ENCODE results near the gene CCNL2.
"Not testable (repeated sequence)": the region's sequence is repeated elsewhere in the genome, so short reads cannot be mapped to it uniquely, and the experiment has no call there.

The CCNL2 gene

DNA sequence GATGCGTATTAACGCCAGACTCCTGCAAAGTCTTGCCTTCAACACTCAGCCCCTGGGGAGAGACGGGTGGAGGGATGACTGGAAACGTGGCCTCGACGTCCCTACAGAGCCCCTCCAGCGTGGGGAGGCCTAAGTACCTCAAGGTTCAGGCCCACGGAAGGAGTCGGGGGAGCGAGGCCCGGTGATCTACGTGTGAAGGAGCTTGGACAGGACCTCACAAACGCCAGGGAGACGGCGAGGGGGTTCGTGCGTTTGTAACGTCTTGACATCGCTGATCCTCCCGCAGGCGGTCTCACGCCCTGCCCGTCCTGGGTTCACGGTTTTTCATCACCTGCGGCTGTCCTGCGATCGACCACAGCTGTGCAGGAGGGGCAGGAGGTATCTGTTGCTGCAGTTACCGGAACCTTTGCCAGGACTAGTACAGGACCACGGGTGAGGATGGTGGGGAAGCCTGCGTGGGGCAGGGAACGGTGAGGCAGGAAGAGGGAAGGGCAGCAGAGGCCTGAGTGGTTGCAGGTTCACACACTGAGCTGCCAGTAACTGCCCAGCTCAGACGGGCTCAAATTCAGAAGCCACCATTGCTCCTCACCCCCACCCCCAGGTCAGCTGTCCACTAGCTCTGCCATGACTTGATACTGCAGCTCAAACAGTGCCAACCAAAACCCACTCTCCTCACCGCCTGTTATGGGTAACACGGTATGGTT, 889 bp upstream of the CCNL2 start:
- no peak for DNase-seq (ENCODE audit: low read depth)

DNA sequence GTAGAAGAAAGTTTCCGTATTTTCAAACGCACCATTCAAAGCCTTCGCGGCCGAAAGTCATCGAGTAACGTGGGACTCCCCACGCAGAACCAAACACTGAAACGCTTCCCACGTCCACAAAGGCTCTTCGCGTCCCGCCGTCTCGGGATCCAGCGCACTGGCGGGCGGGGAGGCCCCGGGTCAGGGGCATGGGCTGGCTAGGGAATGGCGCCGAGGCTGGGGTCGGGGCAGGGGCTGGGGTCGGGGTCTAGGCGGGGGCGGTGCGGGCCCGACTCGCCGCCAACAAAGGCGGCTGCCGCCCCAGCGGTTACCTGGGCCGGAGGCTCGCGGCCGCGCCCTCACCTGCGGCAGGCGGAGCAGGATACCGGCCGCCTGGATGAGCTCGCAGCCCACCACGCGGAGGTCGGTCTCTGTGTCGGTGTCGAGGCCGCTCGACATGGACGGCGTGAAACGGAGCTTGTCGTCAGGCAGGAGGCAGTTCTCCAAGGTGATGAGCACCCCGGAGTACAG, 403 bp downstream of the CCNL2 start:
- DNase-seq (ENCODE audit: low read depth): no peak

DNA sequence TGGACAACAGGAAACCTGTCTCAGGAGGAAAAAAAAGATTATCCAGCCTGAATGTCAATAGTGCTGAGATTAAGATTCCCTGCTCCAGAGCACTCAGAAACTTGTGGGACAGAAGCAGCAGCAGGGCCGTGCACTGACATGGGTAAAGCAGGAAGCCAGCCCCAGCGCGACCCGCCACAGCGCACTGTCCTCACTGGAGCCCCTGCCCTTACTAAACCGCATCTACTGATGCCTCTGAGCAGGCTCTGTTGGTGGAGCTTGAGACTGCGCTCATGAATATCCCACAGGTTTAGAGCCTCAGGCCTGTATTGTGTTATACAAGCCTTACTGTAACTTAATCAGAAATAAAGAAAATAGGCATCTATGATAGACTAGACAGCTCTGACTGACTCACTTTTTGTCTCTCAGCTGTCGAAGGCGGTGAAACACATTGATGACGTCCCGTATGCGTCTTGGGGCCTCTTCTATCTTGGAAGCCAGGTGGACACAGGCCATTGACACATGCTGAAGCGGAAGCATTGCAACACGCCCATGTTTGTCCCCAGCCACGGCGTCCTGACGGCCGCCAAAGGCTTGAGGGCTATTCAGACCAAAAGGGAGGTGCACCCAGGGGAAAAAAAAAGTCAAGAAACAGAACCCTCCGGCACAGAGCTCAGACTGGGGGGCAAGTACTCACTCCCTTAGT, 1.2 kb downstream of the CCNL2 start:
- no peak for DNase-seq (ENCODE audit: low read depth)

DNA sequence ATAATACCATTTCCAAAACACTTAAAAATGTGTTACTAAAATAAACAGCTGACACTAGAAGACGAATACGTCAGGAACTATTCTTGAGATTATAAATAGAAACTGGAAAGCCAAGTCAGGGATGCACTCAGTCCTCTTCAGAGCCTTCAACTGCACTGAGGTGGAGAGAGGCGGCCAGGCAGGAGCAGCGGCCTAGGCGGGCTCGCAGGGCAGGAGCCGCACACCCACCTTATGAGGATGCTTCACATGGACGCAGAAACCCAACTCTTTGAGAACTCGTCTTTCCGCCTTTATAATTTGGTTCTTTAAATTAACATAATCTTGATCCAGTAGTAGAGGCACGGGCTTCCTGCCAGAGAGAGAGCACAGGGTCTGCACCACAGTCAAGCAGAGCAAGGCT, 4.0 kb downstream of the CCNL2 start:
- DNase-seq (ENCODE audit: low read depth): no peak

DNA sequence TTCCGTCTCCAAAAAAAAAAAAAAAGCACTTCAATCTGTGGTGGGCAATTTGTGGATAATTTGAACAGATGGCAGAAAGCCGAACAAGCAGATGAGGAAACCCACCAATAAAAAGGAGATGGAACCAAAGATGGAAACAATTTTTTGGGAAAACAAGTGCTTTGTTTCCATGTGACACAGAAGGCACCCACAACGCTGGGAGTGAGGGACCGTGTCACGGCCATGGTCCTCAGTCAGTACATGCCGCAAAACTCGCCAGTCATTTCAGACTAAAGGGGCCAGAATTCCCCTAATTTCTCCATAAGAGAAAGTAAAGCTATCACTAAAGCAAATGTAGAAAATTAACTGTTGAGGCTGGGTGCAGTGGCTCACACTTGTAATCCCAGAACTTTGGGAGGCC, 5.0 kb downstream of the CCNL2 start:
- no peak for DNase-seq (ENCODE audit: low read depth)

DNA sequence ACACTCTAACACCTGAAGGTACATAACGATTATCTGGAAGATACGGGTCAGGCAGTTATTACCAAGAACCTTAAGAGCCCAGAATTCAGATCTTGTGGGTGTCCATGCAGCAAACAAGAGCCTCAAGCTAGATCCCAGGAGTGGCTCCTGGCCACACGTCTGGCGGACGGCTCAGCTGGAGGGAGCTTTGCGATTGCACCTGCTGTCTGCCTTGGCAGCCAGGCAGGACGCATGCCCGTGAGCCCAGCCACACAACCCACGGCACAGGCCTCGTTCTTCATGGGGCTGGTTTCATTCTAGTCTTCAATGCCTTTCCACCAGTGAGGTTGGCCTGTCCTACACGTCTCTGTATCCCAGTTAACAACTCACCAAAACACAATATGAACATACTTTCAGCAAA, 5.7 kb downstream of the CCNL2 start:
- no peak for DNase-seq (ENCODE audit: low read depth)

DNA sequence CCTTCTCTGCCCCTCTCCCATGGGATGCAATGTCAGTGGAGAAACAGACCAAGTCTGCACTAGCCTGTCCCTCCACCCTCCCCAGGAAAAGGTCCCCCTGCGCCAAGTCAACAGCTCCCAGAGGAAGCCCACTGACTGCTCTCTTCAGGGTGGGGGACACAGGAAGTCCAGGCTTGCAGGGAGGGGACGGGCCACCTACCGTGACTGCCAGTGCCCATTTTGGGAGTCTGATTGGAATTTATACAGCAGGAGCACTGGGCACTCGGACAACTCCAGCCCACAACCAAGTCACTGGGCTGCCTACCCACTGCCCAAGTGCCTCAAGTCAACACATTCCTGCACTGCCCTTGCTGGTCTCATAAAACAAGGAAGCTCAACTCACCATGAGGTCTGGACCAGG, 6.1 kb downstream of the CCNL2 start:
- no peak for DNase-seq (ENCODE audit: low read depth)

DNA sequence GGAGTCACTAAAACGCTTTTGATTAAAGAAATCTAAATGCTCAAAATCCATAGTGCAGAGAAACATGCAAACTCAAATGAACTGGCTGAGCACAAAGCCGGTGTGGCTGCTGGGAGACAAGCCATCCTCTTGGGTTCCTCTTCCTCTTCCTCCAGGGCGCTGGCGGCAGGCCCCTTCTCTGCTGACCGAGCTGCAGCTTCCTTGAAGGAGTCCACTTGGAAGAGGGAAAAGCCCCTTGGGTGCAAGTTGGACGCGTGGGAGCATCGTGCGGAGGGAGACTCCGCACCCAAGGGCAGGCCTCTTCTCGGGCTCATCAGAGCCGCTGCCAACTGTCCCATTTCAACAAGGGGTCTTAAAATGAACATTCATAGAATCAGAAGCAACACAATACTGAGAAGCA, 7.9 kb downstream of the CCNL2 start:
- no peak for DNase-seq (ENCODE audit: low read depth)

DNA sequence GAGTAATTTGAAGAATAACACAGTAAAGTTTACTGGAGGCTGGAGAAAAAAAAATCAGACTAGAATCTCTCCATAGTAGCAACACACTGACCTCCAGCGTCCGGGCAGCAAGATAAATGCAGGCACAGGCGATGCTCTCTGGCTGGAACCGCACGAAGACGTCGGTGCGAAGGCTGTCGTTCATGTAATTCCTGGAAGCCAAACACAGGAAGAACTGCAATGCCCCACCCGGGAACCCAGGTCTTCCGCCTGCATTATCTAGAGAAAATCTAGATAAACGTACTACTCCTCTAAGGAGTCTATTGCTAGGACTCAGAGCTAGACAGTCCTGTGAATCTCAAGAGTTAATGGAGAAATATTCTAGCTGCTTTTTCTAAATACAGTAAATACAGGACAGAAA, 8.5 kb downstream of the CCNL2 start:
- no peak for DNase-seq (ENCODE audit: low read depth)

DNA sequence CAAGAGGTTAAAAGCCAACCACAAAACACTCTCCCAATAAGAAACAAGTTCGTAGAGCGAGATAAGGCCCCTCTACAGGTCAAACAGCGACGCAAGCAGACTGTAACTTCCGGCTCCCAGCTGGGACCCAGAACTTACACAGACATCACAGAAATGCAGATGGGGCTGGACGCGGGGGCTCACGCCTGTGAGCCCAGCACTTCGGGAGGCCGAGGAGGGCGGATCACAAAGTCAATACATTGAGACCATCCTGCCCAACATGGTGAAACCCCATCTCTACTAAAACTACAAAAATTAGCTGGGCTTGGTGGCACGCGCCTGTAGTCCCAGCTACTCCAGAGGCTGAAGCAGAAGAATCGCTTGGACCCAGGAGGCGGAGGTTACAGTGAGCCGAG, 11.1 kb downstream of the CCNL2 start:
- no peak for DNase-seq (ENCODE audit: low read depth)

DNA sequence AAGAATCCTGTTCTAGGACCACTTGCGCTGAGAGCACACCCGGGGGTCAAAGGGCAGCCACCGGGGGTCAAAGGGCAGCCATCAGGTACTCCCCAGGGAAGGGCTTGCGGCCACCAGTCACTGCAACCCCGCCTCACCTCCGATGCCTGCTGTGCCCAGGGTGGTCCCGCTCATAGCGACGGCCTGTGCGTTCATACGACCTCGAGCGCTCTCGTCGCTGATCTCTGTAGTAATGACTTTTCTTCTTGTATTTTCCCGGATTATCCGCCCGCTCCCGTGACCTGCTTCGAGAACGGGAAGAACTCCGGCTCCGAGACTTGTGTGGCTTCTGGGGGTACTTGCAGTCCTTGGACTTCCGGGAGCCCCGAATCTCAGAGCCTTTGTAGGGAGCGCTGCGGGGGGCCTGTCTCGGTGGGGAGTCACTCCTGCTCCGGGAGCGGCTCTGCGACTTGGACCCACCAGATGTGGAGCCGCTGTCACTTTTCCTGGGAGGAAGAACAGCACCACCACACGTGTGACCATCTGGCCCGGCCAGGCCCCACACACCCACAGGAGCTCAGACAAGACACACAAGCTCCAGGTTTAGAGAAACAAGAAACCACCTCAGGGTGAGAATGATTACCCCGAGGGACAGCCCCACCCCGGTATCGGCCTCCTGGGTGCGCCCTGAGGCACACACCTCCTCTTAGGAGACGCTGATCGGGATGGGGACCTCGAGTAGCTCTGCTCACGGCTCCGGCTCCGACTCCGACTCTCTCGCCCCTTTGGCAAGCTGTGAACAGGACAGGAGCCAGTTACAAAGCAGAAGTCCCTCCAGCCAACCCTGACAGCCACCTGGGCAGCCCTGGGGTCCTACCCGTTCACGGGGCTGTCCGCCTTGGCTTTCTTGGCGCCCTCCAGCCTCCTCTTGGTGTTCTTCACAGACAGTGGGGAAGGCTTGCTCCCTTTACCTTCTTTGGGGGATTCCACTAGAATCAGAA, 11.7 kb downstream of the CCNL2 start:
- DNase-seq (ENCODE audit: low read depth): no peak

DNA sequence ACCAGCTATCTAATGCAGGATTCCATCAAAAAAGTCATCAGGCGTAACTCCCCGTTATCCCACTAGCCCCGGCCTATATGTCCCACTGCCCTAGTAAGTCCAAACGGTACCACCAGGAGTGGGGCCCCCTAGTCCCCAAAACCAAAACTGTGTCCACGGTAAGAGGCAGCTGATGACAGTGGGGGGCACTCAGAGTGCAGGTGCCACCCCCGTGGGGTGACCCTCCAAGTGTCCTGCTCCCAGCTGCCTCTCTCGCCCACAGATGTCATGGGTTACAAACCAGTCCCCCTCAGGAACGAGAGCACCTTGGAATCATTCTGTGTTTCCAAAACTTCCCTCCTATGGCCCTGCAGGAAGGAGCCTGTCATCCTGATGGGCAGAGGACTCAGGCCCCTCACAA, 13.2 kb downstream of the CCNL2 start:
- DNase-seq (ENCODE audit: low read depth): no peak

DNA sequence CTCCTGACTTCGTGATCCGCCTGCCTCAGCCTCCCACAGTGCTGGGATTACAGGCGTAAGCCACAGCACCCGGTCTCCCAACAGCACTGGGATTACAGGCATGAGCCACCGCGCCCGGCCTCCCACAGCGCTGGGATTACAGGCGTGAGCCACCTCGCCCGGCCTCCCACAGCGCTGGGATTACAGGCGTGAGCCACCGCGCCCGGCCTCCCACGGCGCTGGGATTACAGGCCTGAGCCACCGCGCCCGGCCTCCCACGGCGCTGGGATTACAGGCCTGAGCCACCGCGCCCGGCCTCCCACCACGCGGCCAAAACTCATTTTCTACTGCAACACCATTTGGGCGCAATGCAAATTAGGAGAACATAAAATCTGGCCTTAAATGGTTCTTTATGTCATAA, 13.8 kb downstream of the CCNL2 start:
- not testable (repeated sequence) for DNase-seq (ENCODE audit: low read depth)

DNA sequence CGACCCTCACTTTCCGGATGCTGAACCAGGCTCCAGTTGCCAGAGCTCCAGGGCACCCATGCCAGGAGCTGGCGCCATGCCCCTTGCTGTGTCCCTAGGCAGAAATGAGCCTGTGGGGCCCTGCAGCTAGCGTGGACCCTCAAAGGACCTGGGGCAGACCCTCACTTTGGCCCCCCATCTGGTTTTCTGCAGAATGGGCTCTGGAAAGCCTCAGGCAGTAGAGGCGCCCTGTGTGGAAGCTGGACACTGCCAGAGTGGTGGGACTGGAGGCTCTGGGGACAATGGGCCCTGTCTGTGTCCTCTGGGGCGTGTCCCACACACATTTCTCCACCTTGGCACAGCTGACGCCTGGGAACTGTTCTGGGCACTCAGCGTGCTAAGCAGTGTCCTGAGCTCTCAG, 17.8 kb downstream of the CCNL2 start:
- DNase-seq (ENCODE audit: low read depth): no peak

DNA sequence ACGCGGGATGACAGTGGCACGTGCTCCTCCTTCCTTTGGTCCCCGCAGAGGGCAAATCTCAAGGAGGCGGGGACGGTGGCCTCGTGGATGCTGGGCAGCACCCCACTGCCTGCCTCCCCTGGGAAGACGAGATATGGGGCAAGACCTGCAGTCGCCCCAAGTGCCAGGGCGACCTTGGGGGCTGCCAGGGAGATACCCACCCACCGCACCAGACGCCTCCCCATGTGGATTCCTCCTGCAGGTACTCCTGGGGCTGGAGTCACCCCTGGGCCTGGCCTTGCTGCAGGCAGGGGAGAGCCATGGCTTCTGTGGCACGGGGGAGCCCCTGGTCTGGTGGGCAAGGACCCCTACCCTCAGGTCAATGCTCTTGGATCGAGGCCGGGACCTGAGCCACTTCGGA, 18.3 kb downstream of the CCNL2 start:
- DNase-seq (ENCODE audit: low read depth): no peak

DNA sequence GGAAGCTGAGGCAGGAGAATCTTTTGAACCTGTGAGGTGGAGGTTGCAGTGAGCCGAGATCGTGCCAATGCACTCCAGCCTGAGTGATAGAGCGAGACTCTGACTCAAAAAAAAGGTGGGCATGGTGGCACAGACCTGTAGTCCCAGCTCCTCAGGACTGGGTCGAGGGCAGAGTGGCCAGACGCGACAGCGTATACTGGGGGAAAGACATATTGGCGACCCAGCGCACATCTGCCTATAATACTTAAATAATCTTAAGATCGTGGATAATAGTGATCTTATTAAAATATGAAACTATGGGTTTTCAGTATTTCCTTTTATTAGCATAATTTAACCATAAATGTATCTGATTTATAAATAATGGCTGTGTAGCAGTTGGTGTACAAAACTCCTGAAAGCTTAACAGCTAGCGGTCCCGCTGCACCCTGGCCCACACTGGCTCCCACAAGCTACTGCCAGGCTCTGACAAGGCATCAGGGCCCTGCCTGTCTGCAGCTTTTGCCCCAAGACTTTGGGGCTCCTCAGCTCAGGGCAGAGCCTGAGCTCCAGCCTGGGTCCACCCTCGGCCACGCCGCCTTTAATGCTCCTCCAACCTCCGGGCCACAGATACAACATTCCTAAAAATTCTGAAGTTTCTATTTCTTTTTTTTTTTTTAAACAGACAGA, 21.5 kb downstream of the CCNL2 start:
- DNase-seq (ENCODE audit: low read depth): no peak

DNA sequence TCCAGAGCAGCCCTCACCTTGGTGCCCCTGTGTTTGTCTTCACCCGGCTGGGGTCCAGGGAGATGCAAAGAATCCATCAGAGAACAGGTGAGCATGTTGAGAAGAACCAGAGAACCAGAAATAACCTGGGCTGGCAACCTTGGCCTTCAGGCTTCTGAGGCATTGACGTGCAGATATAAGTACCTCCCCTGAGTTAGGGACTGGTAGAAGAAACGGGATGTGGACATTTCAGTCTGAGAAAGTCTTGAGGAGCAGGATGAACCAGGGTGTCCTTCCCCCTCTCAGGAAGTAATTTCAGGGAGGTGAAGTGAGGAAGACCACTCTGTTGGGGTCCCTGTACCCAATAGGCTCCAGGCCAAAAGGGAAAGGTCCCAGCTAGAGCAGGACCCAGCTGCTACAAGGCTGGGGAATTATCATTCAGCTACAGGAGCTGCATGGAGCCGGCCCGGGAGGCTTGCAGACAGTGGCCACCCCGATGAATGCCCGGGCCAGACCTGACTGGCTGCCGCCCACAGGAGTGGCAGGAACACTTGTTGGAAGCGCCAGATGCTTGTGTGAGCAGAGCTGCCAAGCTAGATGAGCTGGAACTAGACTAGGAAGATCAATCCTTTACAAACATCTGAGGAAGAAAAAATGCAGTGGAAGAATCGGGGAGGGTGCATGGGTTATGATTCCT, 22.4 kb downstream of the CCNL2 start:
- DNase-seq (ENCODE audit: low read depth): no peak

DNA sequence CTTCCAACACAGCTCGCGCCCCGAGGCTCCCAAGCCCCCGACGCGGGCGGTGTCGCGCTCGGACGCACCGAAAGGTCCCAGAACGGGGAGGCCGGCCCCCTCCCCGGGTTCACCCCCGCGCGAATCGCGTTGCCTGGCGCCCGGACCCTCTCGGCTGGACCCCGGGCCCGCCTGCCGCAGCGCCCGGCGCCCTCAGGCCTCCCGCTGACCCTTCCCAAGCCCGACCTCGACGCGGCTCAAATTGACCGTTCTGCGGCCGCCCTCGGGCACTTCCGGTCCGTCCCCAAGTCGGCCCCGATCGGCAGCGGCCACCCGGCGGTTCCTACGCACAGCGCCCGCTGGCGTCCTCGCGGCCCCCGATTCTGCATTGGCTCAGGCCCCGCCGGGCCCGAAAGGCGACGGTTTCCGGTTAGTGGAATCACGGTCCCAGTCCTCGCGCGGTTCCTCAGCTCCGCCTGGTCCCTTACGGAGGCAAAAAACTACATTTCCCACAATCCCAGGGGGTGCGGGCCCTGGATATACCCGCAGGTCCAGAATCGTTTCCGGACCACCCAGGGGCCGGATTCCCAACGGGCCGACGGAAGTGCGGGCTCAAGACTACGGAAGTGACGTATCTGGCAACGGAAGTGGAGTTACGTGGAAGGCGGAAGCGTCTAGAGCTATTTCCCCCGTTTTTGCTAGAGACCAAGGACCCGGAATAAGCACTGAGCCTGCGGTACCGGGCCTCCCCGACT, 24.0 kb downstream of the CCNL2 start, which contains the start of gene AURKAIP1:
AURKAIP1 (minus strand) TSS at position 279 of the 734 bp plus-strand sequence. CDS start 451 bp downstream, outside the sequence.
- peak; percentile 83 for DNase-seq (ENCODE audit: low read depth)

DNA sequence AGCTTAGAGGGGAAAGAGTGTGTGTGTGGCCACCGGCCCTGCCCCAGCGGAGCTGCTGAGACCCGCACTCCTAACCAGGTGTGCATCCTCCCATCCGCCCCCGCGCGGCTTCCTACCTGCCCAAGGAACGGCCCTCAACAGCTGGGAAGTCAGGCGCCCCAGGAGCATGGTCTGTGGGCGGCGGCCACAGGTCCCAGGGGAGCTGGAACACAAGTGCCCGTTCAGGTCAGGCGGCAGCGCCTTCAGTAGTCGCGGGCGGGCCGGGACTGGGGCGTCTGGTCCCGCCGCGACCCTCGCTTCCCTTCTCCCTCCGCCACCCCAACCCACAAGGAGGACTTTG, 24.6 kb downstream of the CCNL2 start:
- DNase-seq (ENCODE audit: low read depth): no peak

DNA sequence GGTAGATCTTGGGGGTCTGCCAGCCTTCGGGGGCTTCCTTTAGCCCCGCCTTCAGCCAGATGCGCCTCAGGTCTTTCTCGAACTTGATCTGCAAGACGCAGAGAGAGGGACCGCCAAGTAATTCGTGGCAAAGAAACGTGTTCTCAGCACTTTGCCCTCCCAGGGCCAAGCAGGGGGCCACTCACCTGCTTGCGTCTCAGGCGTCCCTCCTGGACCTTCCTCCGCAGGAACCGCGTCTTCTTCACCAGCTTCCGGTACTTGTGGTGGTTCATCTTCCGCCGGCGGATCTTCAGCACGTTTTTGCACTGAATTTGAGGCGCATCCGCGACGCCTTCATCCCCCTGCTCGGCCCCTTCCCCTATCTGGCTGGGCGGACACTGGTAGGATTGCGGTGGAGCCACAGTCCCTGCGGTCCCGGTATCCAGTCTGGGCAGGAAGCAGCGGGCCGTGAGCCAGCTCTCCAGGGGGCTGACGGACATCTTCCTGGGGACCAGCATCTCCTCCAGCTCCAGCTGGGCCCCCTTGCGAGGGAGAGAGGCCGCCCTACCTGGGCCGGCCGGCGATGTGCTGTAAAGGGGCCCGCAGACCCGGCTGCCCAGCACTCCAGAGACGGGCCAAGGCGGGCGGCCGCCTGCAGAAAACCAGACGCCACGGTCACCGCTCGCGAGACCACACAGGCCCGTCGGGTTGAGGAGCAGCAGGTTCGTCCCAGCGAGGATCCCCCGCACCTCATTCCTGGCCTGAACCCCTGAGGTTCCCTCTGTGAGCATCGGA, 25.1 kb downstream of the CCNL2 start:
- DNase-seq (ENCODE audit: low read depth): no peak

Data from stimulated activated CD8-positive, alpha-beta memory T cell treated with anti-CD3 and anti-CD28 coated beads, Interleukin-15, amount 100 ng/mL, for 24 hours (primary cell).